Hepatocyte (in vitro differentiated cells): ENCODE measurements around the gene GRHPR. TPM values are rescaled to one million over a fixed set of nuclear protein-coding genes. Genes with fewer than 3 reads are reported as not detected.
A peak's percentile ranks its signal among the peaks of the same experiment; 100 is the strongest.

Experiments used
- DNase-seq: peaks from one replicate; pipeline ENCODE4 v3.0.0-alpha.2; 2016; ENCODE audit warnings: low spot score
- H2AFZ ChIP-seq: fragments of 200-600 bp; sonication (generic); 2 replicates; pipeline ENCODE4 v1.6.0; 2016; ENCODE audit warnings: antibody characterized with exemption, mild to moderate bottlenecking
- H3K27ac ChIP-seq: fragments of 200-600 bp; sonication (generic); 2 replicates; pipeline ENCODE4 v1.5.1; 2016; ENCODE audit warnings: mild to moderate bottlenecking
- H3K27me3 ChIP-seq: fragments of 200-600 bp; sonication (generic); 2 replicates; pipeline ENCODE4 v1.6.1; 2016
- H3K36me3 ChIP-seq: fragments of 200-600 bp; sonication (generic); replicated peaks from 2 replicates; pipeline ENCODE4 v1.5.1; 2016; ENCODE audit warnings: low read depth; ENCODE audit not compliant: insufficient read depth
- H3K4me1 ChIP-seq: fragments of 200-600 bp; sonication (generic); 2 replicates; pipeline ENCODE4 v1.5.1; 2016; ENCODE audit warnings: mild to moderate bottlenecking, moderate library complexity; ENCODE audit not compliant: insufficient read depth
- H3K4me2 ChIP-seq: fragments of 200-600 bp; sonication (generic); 2 replicates; pipeline ENCODE4 v1.6.0; 2016
- H3K4me3 ChIP-seq: fragments of 200-600 bp; sonication (generic); 2 replicates; pipeline ENCODE4 v1.5.1; 2016; ENCODE audit warnings: mild to moderate bottlenecking
- H3K79me2 ChIP-seq: fragments of 200-600 bp; sonication (generic); 2 replicates; pipeline ENCODE4 v1.6.0; 2017; ENCODE audit warnings: mild to moderate bottlenecking
- H3K9me2 ChIP-seq: fragments of 200-600 bp; sonication (generic); replicated peaks from 2 replicates; pipeline ENCODE4 v1.6.0; 2017; ENCODE audit warnings: mild to moderate bottlenecking; ENCODE audit not compliant: insufficient read depth
- H3K9me3 ChIP-seq: fragments of 200-600 bp; sonication (generic); 2 replicates; pipeline ENCODE4 v1.5.1; 2016; ENCODE audit warnings: low read depth, mild to moderate bottlenecking
- H4K20me1 ChIP-seq: fragments of 200-600 bp; sonication (generic); 2 replicates; pipeline ENCODE4 v1.6.0; 2016; ENCODE audit warnings: mild to moderate bottlenecking; ENCODE audit not compliant: insufficient read depth, poor library complexity, severe bottlenecking
- EZH2 ChIP-seq: fragments of 200-600 bp; sonication (generic); IDR thresholded peaks from 2 replicates; pipeline ENCODE4 v1.6.1; 2016; ENCODE audit warnings: antibody characterized with exemption, mild to moderate bottlenecking, borderline replicate concordance
- EZH2phosphoT487 ChIP-seq: fragments of 200-600 bp; sonication (generic); IDR thresholded peaks from one replicate; pipeline ENCODE4 v1.6.1; 2018; ENCODE audit warnings: antibody characterized with exemption, mild to moderate bottlenecking, low read depth, moderate library complexity; ENCODE audit not compliant: unreplicated experiment, severe bottlenecking
- WGBS: methylation state at CpG from one replicate; pipeline ENCODE4 v1.1.6; 2016; ENCODE audit warnings: low lambda C conversion rate; ENCODE audit errors: missing lambda C conversion rate; 5-methylcytosine and 5-hydroxymethylcytosine counted together
- polyA plus RNA-seq: library from polyadenylated mRNA; unstranded; fragments of >200 nt; fragmentation: Nextera tagmentation; extraction: Ambion mirVana; gene quantifications from 2 replicates; pipeline ENCODE4 v1.2.1, GENCODE V29; 2016
- total RNA-seq: library from RNA; depleted of rRNA; stranded (reverse); fragments of >200 nt; gene quantifications from 2 replicates; pipeline ENCODE4 v1.2.3, GENCODE V29; 2014
- TF ChIP-seq, protein P1 (sequence below): fragments of 200-600 bp; sonication (generic); IDR thresholded peaks from 2 replicates; pipeline ENCODE4 v1.5.1; 2016; ENCODE audit warnings: antibody characterized with exemption, mild to moderate bottlenecking; ENCODE audit not compliant: poor library complexity

GRHPR gene
- total and polyA plus RNA-seq, 2 experiments from 2014 or later, result 137 to 168 TPM

DNA sequence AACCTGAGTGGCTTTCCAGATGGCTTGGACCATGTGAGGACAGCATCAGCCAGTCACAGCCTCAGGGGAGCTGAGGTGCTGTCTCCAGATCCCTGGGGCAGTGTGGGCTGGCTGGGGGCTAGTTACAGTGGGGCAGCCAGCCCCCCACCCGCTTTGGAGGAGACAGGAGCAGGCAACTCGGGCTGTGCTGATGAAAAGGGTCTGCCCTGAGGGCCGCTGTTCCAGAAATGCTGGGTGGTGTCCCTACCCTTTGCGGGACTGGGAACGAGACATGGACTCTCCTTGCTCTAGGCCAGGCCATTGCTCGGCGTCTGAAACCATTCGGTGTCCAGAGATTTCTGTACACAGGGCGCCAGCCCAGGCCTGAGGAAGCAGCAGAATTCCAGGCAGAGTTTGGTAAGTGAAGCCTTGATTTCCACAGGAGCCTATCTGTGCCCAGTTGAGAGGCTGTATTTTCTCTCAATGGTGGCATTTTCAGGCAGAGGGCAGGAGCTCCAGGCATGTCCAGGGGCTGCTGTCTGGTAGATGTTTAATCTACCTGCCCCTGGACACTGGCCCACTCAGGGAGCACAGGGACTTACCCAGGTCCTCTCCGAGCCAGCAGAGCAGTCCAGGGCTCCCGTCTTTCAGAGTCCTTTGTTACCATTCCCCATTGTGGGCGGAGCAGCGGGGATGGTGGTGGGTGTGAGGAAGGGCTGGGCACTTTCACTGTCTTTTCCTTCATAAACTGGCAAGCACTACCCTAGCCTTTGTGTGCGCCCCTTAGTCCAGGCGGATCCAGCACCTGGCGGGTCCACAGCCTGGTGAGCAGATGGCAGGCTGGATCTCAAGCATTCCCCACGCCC is 7.2 kb downstream of the GRHPR start:
- no peak overlapping the region for H3K4me3 ChIP-seq
- H3K79me2 ChIP-seq, result peaks cover 13% of the 10 kb centered on the region
- H3K27me3 ChIP-seq, result no peaks in the 10 kb centered on the region
- H4K20me1 ChIP-seq, result peaks cover 5% of the 10 kb centered on the region
- H2AFZ ChIP-seq, result no peak overlapping the region
- TF ChIP-seq, protein P1, sequence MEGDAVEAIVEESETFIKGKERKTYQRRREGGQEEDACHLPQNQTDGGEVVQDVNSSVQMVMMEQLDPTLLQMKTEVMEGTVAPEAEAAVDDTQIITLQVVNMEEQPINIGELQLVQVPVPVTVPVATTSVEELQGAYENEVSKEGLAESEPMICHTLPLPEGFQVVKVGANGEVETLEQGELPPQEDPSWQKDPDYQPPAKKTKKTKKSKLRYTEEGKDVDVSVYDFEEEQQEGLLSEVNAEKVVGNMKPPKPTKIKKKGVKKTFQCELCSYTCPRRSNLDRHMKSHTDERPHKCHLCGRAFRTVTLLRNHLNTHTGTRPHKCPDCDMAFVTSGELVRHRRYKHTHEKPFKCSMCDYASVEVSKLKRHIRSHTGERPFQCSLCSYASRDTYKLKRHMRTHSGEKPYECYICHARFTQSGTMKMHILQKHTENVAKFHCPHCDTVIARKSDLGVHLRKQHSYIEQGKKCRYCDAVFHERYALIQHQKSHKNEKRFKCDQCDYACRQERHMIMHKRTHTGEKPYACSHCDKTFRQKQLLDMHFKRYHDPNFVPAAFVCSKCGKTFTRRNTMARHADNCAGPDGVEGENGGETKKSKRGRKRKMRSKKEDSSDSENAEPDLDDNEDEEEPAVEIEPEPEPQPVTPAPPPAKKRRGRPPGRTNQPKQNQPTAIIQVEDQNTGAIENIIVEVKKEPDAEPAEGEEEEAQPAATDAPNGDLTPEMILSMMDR, result no peak
- TF ChIP-seq EZH2 (no peak), EZH2phosphoT487 (no peak)
- H3K9me3 ChIP-seq, result no peaks in the 10 kb centered on the region
- no peak overlapping the region for H3K27ac ChIP-seq
- H3K4me2 ChIP-seq, result no peak overlapping the region
- DNase-seq, result no peak
- H3K4me1 ChIP-seq, result peaks cover 4% of the 10 kb centered on the region
- H3K36me3 ChIP-seq, result no peaks in the 10 kb centered on the region
- WGBS, result 92% methylated on average over 17 of the region's 17 CpGs
- H3K9me2 ChIP-seq, result no peaks in the 10 kb centered on the region

DNA sequence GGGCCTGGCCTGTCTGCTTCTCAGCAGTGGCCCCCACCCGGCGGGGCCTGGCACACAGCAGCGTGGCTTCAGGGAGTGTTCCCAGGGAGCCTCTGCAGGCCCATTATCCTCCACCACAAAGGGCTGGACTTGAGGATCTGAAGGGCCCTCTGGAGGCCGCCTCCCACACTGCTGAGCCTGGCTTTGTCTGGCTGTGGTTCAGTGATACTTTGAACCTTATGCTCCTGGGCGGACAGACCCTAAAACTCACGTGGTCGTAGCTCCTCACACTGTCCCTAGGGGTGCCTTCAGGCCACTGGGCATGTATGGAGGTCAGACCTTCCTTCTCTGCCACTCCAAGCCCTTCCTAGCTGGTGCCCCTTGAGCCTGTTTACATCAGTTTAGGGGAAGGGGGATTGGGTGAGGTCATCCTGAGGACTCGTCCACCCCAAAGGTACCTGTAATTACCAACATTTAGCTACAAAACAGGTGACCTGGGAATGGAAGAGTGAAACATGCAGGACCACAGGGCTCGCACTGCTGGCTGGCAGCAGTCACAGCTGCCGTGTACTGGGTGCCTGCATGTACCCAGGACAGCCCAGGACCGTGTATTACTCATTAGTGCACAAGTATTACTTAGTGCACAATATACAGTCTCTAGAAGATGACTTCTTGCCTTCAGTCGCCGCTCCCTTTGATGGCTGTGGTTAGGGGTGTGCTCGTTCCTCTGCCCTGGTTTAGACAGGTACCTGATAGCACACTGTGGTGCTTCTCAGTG is 8.5 kb downstream of the GRHPR start:
- Histone ChIP-seq H4K20me1 (peaks cover 12% of the 10 kb centered on the region), H2AFZ (no peak overlapping the region), H3K4me3 (no peak overlapping the region), H3K9me3 (no peaks in the 10 kb centered on the region), H3K9me2 (no peaks in the 10 kb centered on the region), H3K4me2 (no peak overlapping the region), H3K27me3 (no peaks in the 10 kb centered on the region), H3K27ac (no peak overlapping the region), H3K79me2 (peaks cover 9% of the 10 kb centered on the region), H3K4me1 (peaks cover 3% of the 10 kb centered on the region), H3K36me3 (no peaks in the 10 kb centered on the region)
- TF ChIP-seq, protein P1, result peak; percentile 6
- TF ChIP-seq EZH2, result no peak
- peak; percentile 62 for DNase-seq
- WGBS, result 72% methylated on average over 14 of the region's 14 CpGs

DNA sequence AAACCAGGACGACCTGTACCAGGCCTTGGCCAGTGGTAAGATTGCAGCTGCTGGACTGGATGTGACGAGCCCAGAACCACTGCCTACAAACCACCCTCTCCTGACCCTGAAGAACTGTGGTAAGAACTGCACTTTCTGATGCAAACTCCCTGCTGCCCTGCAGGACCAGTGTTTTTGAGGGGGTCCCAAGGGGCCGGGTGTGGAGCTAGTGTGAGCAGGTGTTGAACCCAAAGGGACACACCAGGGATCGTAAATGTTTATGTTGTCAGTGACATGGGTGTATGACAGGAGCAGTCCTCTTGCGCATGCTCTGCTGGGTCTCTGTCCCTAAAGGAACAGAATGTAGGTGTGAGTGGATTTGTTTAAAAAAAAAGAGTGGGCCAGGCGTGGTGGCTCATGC is 9.5 kb downstream of the GRHPR start:
- Histone ChIP-seq H3K4me3 (no peak overlapping the region), H3K4me2 (no peak overlapping the region), H3K9me3 (no peaks in the 10 kb centered on the region), H3K4me1 (peaks cover 3% of the 10 kb centered on the region), H3K9me2 (no peaks in the 10 kb centered on the region), H3K27ac (no peak overlapping the region), H4K20me1 (peaks cover 10% of the 10 kb centered on the region), H3K79me2 (peaks cover 9% of the 10 kb centered on the region), H2AFZ (no peak overlapping the region), H3K36me3 (no peaks in the 10 kb centered on the region), H3K27me3 (no peaks in the 10 kb centered on the region)
- DNase-seq, result no peak
- TF ChIP-seq, protein P1, result no peak
- TF ChIP-seq EZH2, result no peak
- no peak for TF ChIP-seq EZH2phosphoT487
- 94% methylated on average over 6 of the region's 6 CpGs for WGBS
